A549 (cell line): ENCODE data around the gene AMN1.

Experiments used
- BCL3 ChIP-seq: fragments of >200 bp; sonication (Bioruptor Twin); formaldehyde crosslinking; IDR thresholded peaks from 3 replicates; pipeline ENCODE4 v1.6.1; 2016
- BHLHE40 ChIP-seq: IDR thresholded peaks from 2 replicates; pipeline ENCODE4 v1.6.1; 2012; ENCODE audit warnings: low read depth, low read length, inconsistent platforms
- CHD2 ChIP-seq: fragments of 150-350 bp; IDR thresholded peaks from 2 replicates; pipeline ENCODE4 v1.6.1; 2014; ENCODE audit warnings: low read length; ENCODE audit not compliant: partially characterized antibody
- CTCF ChIP-seq: fragments of >200 bp; sonication (Bioruptor Twin); formaldehyde crosslinking; IDR thresholded peaks from 3 replicates; pipeline ENCODE4 v1.5.1; 2016
- EHMT2 ChIP-seq: fragments of 200-600 bp; sonication (generic); IDR thresholded peaks from 2 replicates; pipeline ENCODE4 v1.6.1; 2016; ENCODE audit warnings: antibody characterized with exemption, low read depth, mild to moderate bottlenecking, moderate library complexity
- JUNB ChIP-seq: fragments of >200 bp; sonication (Bioruptor Twin); formaldehyde crosslinking; IDR thresholded peaks from 2 replicates; pipeline ENCODE4 v1.6.1; 2016
- KDM1A ChIP-seq: fragments of 200-600 bp; sonication (generic); IDR thresholded peaks from 2 replicates; pipeline ENCODE4 v1.6.1; 2016; ENCODE audit warnings: low read depth, mild to moderate bottlenecking
- PHF8 ChIP-seq: fragments of 200-600 bp; sonication (generic); IDR thresholded peaks from 2 replicates; pipeline ENCODE4 v1.6.1; 2016; ENCODE audit warnings: low read depth, mild to moderate bottlenecking, antibody characterized with exemption, moderate library complexity, borderline replicate concordance
- POLR2A ChIP-seq: IDR thresholded peaks from 2 replicates; pipeline ENCODE4 v1.6.1; 2012; ENCODE audit warnings: mild to moderate bottlenecking, low read length
- RAD21 ChIP-seq, 2 experiments: fragments of >200 bp in 1 of 2; sonication (Bioruptor Twin) in 1 of 2; formaldehyde crosslinking in 1 of 2; IDR thresholded peaks in 1 of 2; conservative IDR thresholded peaks in 1 of 2; 2 replicates in 1 of 2; 3 replicates in 1 of 2; pipeline ENCODE4 v1.6.1; 2012 to 2018; ENCODE audit warnings: inconsistent platforms in 1 of 2
- SMC3 ChIP-seq: fragments of >200 bp; sonication (Bioruptor Twin); formaldehyde crosslinking; IDR thresholded peaks from 3 replicates; pipeline ENCODE4 v1.6.1; 2018; ENCODE audit warnings: inconsistent platforms
- SREBF2 ChIP-seq: fragments of 450-650 bp; IDR thresholded peaks from 2 replicates; pipeline ENCODE4 v1.6.1; 2014; ENCODE audit warnings: mild to moderate bottlenecking, moderate library complexity

- TF ChIP-seq CTCF = no peak
- TF ChIP-seq RAD21 (conservative IDR thresholded peaks at IDR 0.05 in 1 of 2, IDR thresholded peaks at IDR 0.05 in 1 of 2) = no peak
- TF ChIP-seq BHLHE40 = no peak
- TF ChIP-seq SREBF2 = no peak
- no peak for TF ChIP-seq BCL3
- TF ChIP-seq SMC3 = no peak
- TF ChIP-seq PHF8 = no peak
- no peak for TF ChIP-seq CHD2
- no peak for TF ChIP-seq POLR2A
- TF ChIP-seq KDM1A = no peak
- TF ChIP-seq EHMT2 = no peak
- TF ChIP-seq JUNB = no peak
Observed at GRCh38 chr12:31768046-31768445, 39.2 kb upstream of the AMN1 start.
